Vagina (tissue), 2 donors: ENCODE results near the gene PVALB.

Experiments
- POLR2A ChIP-seq, 2 donors: fragments of 450-650 bp; IDR thresholded peaks; one replicate each; pipeline ENCODE4 v1.6.1; 2017; ENCODE audit warnings: antibody characterized with exemption in 2 of 2, mild to moderate bottlenecking in 2 of 2, moderate library complexity in 2 of 2
- POLR2AphosphoS5 ChIP-seq, 2 donors: sonication (generic); formaldehyde crosslinking; IDR thresholded peaks; one replicate each; pipeline ENCODE4 v1.9.0; 2017; ENCODE audit warnings: antibody characterized with exemption in 2 of 2, mild to moderate bottlenecking in 2 of 2, low read depth in 1 of 2; ENCODE audit not compliant: insufficient read depth in 1 of 2
- TF ChIP-seq, protein P1 (sequence below), 3 experiments: fragments of 450-650 bp in 2 of 3; fragments of 200-600 bp in 1 of 3; sonication (generic) in 1 of 3; IDR thresholded peaks; one replicate each; pipeline ENCODE4 v1.5.1; 2017 to 2019; ENCODE audit warnings: antibody characterized with exemption in 3 of 3, mild to moderate bottlenecking in 2 of 3, moderate library complexity in 2 of 3

DNA sequence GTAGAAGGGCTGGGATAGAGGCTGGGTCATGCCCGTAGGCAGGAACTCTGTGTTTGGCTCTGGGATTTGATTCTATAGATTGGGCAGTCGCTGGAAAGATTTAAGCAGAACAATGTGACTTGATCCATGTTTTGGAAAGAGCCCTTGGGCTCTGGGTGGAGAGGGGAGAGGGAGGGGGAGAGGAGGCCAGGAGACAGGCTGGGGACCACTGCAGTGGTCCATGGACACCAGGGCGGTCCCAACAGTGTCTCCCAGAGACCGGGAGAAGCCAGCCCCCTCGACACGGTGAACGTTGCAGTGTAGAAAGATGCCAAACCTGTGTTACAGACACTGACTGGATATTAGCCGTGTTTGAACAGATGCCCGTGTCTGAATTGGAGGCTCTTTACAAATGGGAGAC is 19.5 kb downstream of the PVALB start:
- TF ChIP-seq POLR2AphosphoS5 (IDR thresholded peaks at IDR 0.05; ENCODE audit: insufficient read depth in 1 of 2, low read depth in 1 of 2), result no peak
- TF ChIP-seq, protein P1, sequence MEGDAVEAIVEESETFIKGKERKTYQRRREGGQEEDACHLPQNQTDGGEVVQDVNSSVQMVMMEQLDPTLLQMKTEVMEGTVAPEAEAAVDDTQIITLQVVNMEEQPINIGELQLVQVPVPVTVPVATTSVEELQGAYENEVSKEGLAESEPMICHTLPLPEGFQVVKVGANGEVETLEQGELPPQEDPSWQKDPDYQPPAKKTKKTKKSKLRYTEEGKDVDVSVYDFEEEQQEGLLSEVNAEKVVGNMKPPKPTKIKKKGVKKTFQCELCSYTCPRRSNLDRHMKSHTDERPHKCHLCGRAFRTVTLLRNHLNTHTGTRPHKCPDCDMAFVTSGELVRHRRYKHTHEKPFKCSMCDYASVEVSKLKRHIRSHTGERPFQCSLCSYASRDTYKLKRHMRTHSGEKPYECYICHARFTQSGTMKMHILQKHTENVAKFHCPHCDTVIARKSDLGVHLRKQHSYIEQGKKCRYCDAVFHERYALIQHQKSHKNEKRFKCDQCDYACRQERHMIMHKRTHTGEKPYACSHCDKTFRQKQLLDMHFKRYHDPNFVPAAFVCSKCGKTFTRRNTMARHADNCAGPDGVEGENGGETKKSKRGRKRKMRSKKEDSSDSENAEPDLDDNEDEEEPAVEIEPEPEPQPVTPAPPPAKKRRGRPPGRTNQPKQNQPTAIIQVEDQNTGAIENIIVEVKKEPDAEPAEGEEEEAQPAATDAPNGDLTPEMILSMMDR (IDR thresholded peaks at IDR 0.05), result no peak
- no peak for TF ChIP-seq POLR2A (IDR thresholded peaks at IDR 0.05)
